Endometrium (tissue), 2 donors: Measurements from ENCODE around the gene GJA4.
"Not testable (repeated sequence)": the region's sequence is repeated elsewhere in the genome, so short reads cannot be mapped to it uniquely, and the experiment has no call there.

ENCODE experiments used
- FAIRE-seq: peaks from 2 replicates; lab custom pipeline; 2012; peaks lifted over from hg19 to GRCh38; lab: Jason Lieb, UNC
- donor health status: control.
- donor health status: control.

The GJA4 gene

DNA sequence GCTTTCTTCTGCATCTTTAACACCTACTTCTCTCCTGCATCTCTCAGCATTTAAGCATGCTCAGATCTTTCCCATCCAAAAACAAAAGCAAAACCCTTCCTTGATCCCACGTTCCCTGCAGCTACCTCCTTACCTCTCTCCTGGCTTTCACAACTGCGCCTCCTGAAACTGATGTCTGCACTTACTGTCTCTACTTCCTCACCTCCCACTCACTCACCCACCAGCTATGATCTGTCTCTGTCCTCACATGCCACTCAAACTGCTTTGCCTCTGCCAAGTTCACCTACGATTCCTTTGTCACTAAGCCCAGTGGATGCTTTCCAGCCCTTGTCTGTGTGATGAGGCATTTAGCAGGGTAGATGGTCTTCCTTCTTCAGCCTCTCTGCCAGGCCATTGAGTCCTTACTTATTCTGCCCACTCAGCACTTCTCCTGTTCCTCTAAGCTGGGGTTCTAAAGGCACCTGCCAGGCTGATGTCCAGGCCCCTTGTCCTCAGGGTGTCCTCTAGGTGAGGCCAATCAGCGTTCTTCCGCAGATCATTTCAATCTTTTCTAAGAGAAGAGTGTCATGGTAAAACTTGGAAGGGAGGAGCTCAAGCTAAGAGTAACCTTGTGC is 21.8 kb upstream of the GJA4 start:
- FAIRE-seq: no peak

DNA sequence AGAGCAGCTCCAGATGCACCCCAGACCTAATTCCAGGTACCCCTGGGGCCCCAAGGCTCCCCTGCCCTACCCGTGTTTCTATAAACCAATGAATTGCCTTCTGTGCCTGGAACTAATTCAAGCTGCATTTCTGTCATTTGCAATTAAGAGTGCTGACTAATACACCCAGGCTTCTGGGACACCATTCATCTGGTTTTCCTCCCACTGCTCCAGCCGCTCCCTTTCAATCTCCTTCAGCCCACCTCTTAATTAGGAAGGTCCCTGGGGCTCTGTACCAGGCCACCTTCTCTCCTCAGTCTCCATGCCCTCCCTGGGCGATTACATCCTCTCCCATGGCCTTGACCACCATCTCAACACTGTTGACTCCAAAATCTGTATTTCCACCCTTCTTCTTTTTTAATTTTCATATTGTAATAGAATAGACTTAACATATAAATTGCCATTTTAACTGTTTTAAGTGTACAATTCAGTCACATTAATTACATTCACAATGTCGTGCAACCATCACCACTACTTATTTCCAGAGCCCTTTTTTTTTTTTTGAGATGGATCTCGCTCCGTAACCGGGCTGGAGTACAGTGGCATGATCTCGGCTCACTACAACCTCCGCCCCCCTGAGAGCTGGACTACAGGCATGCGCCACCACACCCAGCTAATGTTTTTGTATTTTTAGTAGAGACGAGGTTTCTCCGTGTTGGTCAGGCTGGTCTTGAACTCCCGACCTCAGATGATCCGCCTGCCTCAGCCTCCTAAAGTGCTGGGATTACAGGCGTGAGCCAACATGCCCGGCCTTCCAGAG is 21.0 kb upstream of the GJA4 start:
- FAIRE-seq: no peak

DNA sequence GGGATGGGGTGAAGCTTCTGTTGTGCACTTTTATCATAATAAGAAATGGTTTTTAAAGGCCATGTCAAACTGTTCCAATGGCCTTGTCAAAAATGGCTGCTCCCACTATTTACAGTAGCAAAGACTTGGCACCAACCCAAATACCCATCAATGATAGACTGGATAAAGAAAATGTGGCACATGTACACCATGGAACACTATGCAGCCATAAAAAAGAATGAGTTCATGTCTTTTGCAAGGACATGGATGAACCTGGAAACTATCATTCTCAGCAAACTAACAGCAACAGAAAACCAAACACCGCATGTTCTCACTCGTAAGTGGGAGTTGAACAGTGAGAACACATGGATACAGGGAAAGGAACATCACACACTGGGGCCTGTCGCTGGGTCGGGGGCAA is 19.7 kb upstream of the GJA4 start:
- not testable (repeated sequence) for FAIRE-seq

DNA sequence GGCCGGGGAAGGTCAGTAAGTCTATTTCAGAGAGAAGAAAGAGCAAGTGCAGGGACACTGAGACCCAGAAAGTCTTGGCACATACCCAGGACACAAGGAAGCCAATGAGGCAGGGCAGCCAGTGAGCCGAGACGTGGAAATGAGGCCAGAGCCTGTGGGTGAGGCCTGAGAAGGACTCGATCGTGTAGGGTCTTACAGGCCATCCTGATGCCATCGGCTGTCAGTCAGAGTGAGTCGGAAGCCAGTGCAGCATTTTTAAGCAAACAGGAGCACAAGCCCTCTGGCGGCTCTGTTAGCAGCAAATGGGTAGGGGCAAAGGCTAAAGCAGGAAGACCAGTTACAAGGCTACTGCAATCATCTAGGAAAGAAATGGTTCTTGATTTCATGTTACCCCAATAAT is 17.8 kb upstream of the GJA4 start:
- no peak for FAIRE-seq

DNA sequence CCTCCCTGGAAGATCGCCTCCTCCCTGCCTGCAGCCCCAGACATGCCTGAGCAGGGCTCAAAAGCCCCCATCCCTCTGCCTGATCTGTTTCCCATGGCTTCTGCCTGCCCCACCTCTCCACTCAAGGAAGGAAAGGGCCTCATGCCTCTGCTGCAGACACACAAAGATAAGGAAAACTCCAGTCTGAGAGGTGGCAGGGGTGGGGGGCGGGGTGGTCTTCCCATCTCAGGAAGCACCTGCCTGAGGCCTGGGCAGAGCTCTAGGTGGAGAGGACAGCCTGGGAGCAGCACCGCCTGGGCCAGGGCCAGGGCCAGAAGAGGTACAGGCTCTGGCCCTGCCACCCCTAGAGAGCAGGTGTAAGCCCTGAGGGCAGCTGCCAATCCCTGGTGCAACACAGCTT is 15.9 kb upstream of the GJA4 start:
- FAIRE-seq: no peak

DNA sequence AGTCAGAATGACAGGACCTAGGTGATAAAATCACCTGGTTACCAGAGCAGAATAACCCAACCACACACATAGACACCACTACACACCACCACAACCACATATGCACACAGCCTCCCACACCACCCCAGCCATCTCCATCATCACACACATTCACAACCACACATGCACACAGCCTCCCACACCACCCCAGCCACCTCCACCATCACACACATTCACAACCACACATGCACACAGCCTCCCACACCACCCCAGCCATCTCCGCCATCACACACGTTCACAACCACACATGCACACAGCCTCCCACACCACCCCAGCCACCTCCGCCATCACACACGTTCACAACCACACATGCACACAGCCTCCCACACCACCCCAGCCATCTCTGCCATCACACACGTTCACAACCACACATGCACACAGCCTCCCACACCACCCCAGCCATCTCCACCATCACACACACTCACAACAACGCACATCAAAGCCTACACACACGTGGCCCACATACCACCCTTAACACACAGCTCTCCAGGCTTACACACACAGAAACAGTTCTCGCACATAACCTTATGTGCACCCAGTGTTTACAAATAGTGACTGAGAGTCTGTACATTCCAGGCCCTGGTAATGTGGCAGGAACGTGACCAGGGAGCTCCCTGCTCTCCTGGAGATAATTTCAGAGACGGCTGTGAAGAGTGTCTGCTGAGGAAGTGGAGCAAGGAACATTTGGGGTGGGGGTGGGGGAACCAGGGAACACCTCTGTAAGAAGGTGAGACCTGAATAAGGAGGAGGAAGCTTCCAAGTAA is 15.1 kb upstream of the GJA4 start:
- FAIRE-seq: no peak

DNA sequence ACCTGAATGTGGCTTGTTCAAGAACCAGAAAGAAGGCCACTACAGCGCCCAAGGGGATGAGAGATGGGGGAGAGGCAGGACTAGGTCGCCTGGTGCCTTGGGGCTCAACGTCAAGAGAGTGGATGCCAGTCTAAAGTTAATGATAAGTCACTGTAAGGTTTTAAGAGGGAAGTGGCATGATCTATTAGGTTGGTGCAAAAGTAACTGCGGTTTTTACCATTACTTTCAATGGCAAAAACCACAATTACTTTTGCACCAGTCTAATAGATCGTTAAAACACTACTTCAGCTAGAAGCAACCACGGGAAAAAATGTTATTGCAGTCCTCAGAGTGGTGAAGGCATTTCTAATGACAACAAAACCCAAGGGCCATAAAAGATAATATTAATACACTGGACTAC is 14.4 kb upstream of the GJA4 start:
- no peak for FAIRE-seq

DNA sequence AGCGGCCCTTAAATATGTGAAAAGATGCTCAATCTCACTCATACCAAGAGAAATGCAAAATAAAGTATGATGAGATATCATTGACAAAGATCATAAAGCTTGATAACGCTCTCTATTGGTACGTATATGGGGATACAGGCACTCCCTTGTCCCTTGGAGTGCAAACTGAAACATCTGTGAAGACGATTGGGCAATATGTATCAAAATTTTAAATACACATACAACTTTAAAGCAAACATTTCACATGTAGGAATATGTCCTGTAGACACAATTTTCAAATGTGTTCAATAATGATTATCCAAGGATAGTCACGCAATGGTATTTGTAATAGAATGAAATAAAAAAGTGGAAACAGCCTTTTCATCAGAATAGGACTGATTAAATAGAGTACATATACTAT is 13.8 kb upstream of the GJA4 start:
- no peak for FAIRE-seq

DNA sequence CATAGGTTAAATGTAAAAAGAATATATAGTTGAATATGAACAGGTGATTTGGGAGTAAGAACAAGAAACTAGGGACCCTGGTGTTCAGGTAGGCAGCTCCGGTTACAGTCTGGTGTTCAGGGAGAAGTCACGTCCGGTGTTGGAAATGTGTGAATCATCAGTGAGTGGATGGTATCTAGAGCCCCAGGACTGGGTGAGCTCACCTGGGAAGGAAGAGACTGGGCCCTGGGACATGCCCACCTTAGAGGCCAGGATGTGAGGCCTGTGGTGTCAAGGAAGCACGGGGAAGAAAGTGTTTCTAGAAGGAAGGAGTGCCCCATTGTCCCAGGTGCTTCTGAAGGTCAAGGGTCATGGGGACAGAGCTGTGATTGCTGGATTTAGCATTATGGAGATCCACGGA is 13.3 kb upstream of the GJA4 start:
- no peak for FAIRE-seq

DNA sequence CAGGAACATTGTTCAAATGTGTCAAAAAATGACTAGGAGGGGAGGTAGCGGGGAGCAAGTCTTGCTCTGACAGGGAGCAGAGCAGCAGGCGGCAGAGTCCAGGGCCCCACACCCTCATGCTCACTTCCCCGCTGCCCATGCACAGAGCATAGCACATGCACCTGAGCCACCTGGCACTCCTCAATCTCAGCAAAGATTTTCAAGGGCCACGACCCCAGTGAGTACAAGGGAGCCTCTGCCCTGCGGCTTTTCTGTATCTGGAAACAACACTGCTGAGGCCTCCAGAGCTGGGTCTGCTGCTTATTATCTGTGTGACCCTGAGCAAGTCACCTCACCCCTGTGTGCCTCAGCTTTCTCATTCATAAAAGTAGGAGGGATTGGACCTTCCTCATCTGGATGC is 12.8 kb upstream of the GJA4 start:
- FAIRE-seq: no peak

DNA sequence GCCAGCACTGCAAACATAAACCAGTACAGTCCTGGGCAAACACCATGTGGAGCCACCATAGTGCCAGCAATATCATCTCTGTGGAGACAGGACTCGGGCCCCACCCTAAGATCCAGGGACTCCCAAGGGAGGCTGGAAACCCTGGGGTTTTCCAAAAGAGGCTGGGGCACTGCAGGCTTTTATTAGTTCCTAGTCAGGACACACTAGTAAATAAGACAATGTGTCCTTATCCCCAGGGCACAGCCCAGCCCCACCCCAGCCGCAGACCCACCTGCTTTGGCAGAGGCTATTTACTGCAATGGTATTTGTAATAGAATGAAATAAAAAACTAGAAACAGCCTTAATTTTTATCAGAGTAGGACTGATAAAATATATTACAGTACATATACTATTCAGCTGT is 12.3 kb upstream of the GJA4 start:
- FAIRE-seq: no peak

DNA sequence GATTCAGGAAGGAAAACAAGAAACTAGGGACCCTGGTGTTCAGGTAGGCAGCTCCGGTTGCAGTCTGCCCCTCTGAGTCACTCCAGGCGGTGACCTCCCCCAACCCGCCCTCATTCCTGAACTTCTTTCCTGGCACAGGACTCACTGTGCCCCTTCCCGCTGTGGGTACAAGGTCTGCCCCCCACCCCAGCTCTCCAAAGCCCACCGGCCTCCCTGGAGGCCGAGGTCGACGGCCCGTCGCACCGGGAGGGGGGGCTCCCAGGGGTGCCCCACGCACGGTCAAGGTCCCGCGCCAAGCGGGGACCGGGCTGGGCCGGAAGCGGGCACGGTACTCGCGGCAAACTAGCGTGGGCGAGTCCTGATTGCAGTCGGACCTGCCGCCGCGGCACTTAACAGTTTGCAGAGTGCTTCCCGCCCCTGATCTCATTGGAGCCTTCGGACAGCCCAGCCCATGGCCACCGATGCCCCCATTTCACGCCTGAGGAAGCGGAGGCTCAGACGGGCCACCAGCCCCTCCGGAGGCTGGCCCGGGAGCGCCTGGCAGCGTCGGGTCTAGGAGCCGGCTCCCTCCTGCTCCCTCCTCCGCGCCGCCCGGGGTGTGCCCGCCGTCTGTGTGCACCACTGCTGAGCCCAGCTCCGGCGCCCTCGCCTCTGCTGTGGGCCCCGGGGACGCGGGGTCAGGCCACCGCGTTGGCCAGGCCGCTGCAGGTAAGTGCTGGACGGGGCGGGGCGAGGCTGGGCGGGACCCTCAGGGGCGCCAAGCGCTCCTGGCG is 11.5 kb upstream of the GJA4 start, which contains the start of gene GJB3:
GJB3 (plus strand) TSS at position 144 of the 773 bp plus-strand sequence. CDS start 3,549 bp downstream, outside the sequence.
- FAIRE-seq: no peak

DNA sequence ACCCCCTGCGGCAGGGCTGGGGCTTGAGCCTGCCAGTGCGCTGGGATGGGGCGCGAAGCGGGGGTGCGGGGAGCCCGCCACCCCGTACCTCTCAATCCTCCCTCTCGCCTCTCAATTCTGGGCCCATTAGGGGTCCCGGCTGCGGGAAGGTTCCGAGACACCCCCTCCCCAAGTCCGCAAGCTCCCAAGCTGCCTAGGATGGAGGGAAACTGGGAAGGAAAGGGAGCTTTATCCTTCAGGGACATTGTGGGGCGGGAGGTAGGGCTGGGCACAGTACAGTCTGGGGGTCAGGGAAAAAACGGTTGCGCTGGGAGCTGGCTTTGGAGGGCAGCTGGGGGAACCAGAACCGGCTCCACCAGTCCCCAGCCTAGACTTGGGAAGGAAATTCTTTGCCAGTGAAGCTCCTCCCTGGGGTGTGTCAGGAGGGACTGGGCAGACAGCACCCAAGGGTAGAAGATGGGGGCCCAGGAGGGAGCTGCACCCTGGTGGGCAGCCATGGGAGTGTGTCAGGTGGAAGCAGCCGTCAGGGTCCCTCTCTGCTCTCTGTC is 10.9 kb upstream of the GJA4 start:
- no peak for FAIRE-seq

DNA sequence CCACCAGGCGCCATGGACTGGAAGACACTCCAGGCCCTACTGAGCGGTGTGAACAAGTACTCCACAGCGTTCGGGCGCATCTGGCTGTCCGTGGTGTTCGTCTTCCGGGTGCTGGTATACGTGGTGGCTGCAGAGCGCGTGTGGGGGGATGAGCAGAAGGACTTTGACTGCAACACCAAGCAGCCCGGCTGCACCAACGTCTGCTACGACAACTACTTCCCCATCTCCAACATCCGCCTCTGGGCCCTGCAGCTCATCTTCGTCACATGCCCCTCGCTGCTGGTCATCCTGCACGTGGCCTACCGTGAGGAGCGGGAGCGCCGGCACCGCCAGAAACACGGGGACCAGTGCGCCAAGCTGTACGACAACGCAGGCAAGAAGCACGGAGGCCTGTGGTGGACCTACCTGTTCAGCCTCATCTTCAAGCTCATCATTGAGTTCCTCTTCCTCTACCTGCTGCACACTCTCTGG is 8.0 kb upstream of the GJA4 start:
- no peak for FAIRE-seq

DNA sequence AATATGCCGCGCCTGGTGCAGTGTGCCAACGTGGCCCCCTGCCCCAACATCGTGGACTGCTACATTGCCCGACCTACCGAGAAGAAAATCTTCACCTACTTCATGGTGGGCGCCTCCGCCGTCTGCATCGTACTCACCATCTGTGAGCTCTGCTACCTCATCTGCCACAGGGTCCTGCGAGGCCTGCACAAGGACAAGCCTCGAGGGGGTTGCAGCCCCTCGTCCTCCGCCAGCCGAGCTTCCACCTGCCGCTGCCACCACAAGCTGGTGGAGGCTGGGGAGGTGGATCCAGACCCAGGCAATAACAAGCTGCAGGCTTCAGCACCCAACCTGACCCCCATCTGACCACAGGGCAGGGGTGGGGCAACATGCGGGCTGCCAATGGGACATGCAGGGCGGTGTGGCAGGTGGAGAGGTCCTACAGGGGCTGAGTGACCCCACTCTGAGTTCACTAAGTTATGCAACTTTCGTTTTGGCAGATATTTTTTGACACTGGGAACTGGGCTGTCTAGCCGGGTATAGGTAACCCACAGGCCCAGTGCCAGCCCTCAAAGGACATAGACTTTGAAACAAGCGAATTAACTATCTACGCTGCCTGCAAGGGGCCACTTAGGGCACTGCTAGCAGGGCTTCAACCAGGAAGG is 7.4 kb upstream of the GJA4 start:
- no peak for FAIRE-seq

DNA sequence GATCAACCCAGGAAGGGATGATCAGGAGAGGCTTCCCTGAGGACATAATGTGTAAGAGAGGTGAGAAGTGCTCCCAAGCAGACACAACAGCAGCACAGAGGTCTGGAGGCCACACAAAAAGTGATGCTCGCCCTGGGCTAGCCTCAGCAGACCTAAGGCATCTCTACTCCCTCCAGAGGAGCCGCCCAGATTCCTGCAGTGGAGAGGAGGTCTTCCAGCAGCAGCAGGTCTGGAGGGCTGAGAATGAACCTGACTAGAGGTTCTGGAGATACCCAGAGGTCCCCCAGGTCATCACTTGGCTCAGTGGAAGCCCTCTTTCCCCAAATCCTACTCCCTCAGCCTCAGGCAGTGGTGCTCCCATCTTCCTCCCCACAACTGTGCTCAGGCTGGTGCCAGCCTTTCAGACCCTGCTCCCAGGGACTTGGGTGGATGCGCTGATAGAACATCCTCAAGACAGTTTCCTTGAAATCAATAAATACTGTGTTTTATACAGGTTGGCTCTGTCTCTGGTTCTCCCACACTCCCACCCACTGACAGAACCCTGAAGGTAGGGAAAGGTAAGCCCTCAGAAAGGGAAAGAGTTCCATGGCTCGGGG is 6.8 kb upstream of the GJA4 start:
- FAIRE-seq: no peak

DNA sequence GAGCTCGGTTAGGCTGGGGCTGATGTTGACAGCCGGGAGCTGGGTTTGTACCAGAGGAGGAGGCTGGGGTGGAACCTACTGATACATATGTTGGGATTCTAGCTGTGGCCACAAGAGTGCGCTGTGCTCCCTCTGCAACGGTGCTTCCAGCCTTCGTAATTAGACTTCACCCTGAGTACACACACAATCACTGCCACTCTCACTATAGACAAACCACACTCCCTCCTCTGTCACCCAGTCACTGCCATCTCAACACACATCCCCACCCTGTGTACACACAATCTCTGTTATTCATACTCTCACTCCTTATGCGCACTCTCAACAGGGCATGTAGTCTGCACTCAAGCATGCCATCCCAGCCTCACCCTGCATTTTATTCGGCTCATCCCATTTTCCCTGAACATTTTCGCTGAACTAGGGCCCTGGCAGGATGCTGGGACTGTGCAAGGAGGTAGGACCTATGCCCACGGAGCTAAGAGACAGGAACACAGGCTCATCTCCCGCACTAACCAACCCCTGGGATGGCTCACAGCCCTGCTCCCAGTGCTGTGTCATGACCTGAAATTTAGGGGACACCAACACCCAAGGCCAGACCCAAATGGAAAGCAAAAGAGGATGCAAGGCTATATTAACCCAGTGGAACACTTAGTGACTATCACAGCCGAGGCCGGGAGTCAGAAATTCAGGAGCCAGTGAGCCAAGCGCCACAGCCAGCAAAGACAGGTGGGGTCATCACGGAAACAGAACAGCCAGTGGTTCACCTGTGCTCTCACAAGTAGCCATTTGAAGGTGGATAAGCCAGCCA is 6.1 kb upstream of the GJA4 start:
- FAIRE-seq: no peak

DNA sequence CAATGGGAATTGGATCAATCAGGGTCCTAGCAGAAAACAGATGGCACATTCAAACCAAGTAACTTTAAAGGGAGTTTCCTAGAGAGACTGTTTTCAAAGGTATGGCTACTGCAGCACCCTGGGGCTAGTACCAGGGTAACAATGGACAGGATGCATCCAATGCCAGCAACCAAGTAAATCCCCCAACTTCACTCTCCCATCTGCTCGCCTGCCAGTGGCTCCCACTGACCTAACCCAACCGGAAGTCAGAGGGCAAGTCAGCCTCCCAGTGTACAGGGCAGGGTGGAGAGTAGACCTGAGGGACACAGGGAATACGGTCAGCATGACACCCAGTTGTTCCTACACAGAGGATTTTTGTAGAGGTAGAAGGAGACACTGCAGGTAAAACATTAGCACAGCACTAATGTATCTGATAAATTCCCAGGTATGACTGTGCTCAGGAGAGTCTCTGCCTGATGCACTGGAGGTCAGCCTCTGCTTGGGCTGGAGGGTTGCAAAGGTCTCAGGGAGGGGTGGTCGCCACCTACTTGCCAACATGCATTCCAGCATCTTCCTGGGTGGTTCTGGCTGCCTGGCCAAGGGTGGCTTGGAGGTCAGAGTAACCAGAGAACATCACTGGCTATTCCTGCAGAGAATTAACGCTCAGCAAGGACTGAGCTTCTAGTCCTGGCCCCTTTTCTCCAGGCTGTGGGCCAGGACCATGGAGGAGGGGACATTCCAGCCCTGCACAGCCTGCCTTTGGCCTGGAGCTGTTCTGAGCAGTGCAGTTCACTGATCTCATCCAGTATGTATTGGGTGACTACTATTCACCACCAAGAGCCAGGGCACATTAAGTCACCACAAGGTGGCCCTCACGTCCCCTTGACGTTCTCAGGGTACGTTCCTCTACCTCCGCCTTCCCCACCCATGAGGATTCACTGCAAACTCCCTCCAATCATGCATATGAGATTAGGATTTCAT is 5.1 kb upstream of the GJA4 start:
- FAIRE-seq: no peak

DNA sequence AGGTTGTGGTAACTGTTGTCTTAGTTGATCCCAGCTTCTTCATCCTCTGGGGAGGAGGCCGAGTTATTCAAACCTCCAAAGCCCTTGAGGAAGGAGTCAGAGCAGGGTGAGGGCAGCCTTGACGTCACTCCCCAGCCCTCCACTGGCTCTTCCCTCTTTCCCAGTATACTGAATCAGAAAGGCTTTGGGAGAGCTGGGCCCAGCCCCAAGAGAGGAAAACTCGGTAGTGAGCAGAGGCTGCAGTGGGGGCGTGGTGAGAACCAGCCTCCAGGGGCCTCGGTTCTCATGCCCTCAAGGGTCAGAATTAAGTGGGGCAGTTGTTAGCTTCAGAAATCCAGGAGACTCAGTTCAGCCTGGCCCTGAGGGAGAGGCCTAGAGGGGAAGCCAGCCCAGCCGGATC is 1.8 kb upstream of the GJA4 start:
- FAIRE-seq: no peak
